Cardiac muscle cell (in vitro differentiated cells and primary cell): Measurements from ENCODE around the gene SRPK2. TPM values are rescaled to one million over a fixed set of nuclear protein-coding genes. Genes with fewer than 3 reads are reported as not detected.

Source experiments
- DNase-seq, 2 donors: peaks; one replicate each; pipeline versions ENCODE4 v3.0.0 to v3.0.0-alpha.2; 2010 to 2017; ENCODE audit warnings: low read depth in 1 of 2, low spot score in 1 of 2
- H3K27ac ChIP-seq: fragments of 200-600 bp; sonication (generic); 2 replicates; pipeline ENCODE4 v1.5.1; 2016
- H3K27me3 ChIP-seq: fragments of 200-600 bp; sonication (generic); 2 replicates; pipeline ENCODE4 v1.6.0; 2016; ENCODE audit warnings: control low read depth
- H3K36me3 ChIP-seq: fragments of 200-600 bp; sonication (generic); 2 replicates; pipeline ENCODE4 v1.5.1; 2016; ENCODE audit warnings: control low read depth
- H3K4me1 ChIP-seq: fragments of 200-600 bp; sonication (generic); 2 replicates; pipeline ENCODE4 v1.8.1; 2017; ENCODE audit warnings: low read depth, mild to moderate bottlenecking, mixed run types
- H3K4me3 ChIP-seq: fragments of 200-600 bp; sonication (generic); 2 replicates; pipeline ENCODE4 v1.5.1; 2016; ENCODE audit warnings: mild to moderate bottlenecking
- H3K9me3 ChIP-seq: fragments of 200-600 bp; sonication (generic); 2 replicates; pipeline ENCODE4 v1.5.1; 2017; ENCODE audit warnings: low read depth, mild to moderate bottlenecking, control low read depth
- polyA plus RNA-seq: library from polyadenylated mRNA; unstranded; fragments of >200 nt; fragmentation: Nextera tagmentation; extraction: Ambion mirVana; gene quantifications from 2 replicates; pipeline ENCODE4 v1.2.1, GENCODE V29; 2016
- total RNA-seq: library from RNA; depleted of rRNA; stranded (reverse); fragments of >200 nt; gene quantifications from 2 replicates; pipeline ENCODE4 v1.2.3, GENCODE V29; 2016
- TF ChIP-seq, protein P1 (sequence below): IDR thresholded peaks from 2 replicates; pipeline ENCODE4 v1.5.1; 2012; ENCODE audit warnings: low read depth, mild to moderate bottlenecking, low read length

Gene SRPK2
- total and polyA plus RNA-seq, 2 experiments from 2014 or later: 35.4 to 37.1 TPM

DNA sequence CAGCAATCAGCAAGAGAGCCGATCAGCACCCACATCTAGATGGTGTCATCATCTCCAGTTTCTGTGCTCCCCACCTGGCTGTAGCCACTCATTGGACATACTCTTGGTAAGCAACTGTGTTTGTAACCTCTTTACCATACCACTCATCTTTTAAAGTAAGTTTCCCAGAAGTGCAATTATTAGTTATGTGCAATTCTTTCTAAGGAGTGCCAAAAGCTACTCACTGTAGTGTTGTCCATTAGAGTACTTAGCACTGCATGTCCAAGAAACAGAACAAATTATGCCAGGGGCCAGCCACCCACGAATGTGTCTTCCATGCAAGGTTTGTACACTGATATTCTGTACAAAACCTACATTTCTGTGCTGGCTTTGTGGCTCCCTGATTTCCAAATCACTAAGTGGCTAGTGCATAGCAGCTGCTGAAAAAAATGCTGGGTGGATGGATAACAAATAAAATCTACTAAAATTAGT lies 131.9 kb downstream of the SRPK2 start:
- Histone ChIP-seq H3K36me3 (no peaks in the 10 kb centered on the region), H3K27me3 (no peaks in the 10 kb centered on the region), H3K4me1 (peaks cover 8% of the 10 kb centered on the region), H3K27ac (no peak overlapping the region), H3K9me3 (no peaks in the 10 kb centered on the region), H3K4me3 (no peak overlapping the region)
- TF ChIP-seq, protein P1, sequence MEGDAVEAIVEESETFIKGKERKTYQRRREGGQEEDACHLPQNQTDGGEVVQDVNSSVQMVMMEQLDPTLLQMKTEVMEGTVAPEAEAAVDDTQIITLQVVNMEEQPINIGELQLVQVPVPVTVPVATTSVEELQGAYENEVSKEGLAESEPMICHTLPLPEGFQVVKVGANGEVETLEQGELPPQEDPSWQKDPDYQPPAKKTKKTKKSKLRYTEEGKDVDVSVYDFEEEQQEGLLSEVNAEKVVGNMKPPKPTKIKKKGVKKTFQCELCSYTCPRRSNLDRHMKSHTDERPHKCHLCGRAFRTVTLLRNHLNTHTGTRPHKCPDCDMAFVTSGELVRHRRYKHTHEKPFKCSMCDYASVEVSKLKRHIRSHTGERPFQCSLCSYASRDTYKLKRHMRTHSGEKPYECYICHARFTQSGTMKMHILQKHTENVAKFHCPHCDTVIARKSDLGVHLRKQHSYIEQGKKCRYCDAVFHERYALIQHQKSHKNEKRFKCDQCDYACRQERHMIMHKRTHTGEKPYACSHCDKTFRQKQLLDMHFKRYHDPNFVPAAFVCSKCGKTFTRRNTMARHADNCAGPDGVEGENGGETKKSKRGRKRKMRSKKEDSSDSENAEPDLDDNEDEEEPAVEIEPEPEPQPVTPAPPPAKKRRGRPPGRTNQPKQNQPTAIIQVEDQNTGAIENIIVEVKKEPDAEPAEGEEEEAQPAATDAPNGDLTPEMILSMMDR: no peak
- no peak for DNase-seq

DNA sequence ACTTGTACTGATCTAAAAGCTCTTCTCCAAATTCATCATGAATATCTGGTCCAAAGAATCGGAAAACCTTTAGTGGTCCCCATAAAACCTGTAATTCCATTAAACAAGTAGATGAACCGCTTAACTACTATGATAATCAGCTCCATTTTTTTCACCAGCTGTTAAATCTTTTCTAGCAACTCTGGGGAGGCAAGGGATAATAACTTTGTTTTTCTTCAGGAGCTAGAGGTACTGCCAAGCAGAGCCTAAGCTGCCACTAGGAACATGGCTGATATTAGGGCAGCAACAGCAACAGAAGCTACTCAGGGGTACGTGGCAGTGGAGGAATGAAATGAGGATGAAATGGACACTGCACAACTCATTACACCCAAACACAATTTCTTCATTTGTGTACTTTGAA lies 138.0 kb downstream of the SRPK2 start:
- Histone ChIP-seq H3K4me1 (peaks cover 9% of the 10 kb centered on the region), H3K27me3 (no peaks in the 10 kb centered on the region), H3K9me3 (no peaks in the 10 kb centered on the region), H3K36me3 (no peaks in the 10 kb centered on the region), H3K4me3 (no peak overlapping the region), H3K27ac (no peak overlapping the region)
- DNase-seq: no peak
- TF ChIP-seq, protein P1: no peak

DNA sequence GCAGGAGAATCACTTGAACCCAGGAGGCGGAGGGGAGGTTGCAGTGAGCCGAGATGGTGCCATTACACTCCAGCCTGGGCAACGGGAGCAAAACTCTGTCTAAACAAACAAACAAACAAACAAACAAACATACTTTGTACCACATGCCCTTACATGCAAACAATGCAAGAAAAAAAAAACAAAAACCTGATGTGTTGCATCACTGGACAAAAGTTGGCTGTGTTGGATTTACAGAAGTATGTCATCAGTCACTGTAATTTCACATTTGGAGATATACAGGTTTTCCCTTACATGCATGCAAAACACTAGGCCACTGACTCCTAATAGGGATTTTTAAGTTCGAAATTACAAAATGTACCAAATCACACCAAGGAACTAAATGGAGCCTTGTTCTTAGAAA lies 138.5 kb downstream of the SRPK2 start:
- Histone ChIP-seq H3K27ac (no peak overlapping the region), H3K9me3 (no peaks in the 10 kb centered on the region), H3K4me3 (no peak overlapping the region), H3K36me3 (no peaks in the 10 kb centered on the region), H3K27me3 (no peaks in the 10 kb centered on the region), H3K4me1 (peaks cover 9% of the 10 kb centered on the region)
- TF ChIP-seq, protein P1: no peak
- peak in 1 of 2 donors; percentile 34 for DNase-seq

DNA sequence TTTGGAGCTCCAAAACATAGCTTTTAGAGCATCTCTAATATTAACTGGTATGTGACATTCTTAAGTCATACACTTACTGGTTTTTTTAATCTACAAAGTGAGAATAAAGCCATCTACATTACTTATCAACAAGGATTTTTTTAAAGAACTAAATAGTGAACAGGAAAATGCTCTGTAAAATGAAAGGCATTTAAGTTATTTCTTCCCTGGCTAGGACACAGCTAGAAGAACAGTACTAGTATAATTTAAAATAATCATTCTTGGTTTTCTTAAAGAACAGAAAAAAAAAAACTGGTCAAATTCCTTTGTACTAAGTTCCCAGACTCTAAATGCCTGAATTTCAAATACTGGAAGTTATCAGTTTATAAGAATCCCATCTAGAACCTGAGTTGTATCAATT lies 139.5 kb downstream of the SRPK2 start:
- Histone ChIP-seq H3K27ac (no peak overlapping the region), H3K36me3 (no peaks in the 10 kb centered on the region), H3K4me3 (no peak overlapping the region), H3K9me3 (no peaks in the 10 kb centered on the region), H3K27me3 (no peaks in the 10 kb centered on the region), H3K4me1 (peaks cover 9% of the 10 kb centered on the region)
- DNase-seq: no peak
- TF ChIP-seq, protein P1: no peak

DNA sequence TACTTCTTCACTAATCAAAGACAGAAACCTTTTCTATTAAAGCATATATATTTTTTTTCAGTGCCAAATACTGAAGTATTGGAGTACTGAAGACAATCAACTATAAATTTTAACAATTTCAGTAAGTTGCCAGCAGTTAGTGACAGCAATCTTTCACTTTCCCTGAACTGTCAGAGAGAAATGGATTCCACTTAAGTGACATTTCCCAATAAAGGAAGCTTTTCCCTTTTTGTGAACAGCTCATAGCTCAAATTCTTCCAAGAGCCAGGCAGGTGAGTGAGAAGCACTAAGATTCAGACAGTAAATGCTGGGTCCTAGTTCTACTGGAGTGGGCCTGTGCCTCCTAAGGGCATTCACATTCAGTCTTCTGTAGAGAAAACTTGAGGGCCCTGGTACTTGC lies 142.0 kb downstream of the SRPK2 start:
- H3K27ac ChIP-seq: no peak overlapping the region
- DNase-seq: no peak
- no peak overlapping the region for H3K4me3 ChIP-seq
- H3K4me1 ChIP-seq: peaks cover 9% of the 10 kb centered on the region
- H3K27me3 ChIP-seq: no peaks in the 10 kb centered on the region
- TF ChIP-seq, protein P1: no peak
- H3K9me3 ChIP-seq: no peaks in the 10 kb centered on the region
- H3K36me3 ChIP-seq: no peaks in the 10 kb centered on the region

DNA sequence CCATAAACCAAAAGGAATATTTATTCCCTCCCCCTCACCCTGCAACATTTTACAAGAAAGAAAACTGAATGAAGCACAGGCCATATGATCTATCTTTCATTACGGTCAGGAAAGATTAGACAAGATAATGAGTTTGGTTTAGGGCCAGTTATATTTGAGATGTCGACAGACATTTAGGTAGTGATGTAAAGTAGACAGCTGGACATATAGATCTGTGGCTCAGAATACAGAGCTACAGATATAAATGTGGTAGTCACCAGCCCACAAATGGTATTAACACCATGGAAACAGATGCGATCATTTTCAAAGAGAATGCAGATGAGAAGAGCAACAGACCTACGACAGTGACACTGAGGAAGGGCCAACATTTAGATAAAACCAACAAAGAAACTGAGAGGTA lies 142.5 kb downstream of the SRPK2 start:
- no peaks in the 10 kb centered on the region for H3K36me3 ChIP-seq
- peak overlapping the region; percentile 50 for H3K27ac ChIP-seq
- no peak for DNase-seq
- H3K9me3 ChIP-seq: no peaks in the 10 kb centered on the region
- no peaks in the 10 kb centered on the region for H3K27me3 ChIP-seq
- peaks cover 11% of the 10 kb centered on the region for H3K4me1 ChIP-seq
- H3K4me3 ChIP-seq: no peak overlapping the region
- TF ChIP-seq, protein P1: no peak
